NCI-H1417 (cell line): Measurements from ENCODE around the gene PCNX1.
A peak's percentile ranks its signal among the peaks of the same experiment; 100 is the strongest.

Experiments used
- DNase-seq, 3 experiments: peaks; one replicate each; lab custom pipeline; 2025; lab: John Stamatoyannopoulos, UW

The PCNX1 gene

GRCh38 chr14:71150737-71151136, 243.5 kb downstream of the PCNX1 start:
- DNase-seq = no peak

- DNase-seq = no peak
Observed at GRCh38 chr14:71155743-71156142, 248.5 kb downstream of the PCNX1 start.

GRCh38 chr14:71163050-71163841, 256.0 kb downstream of the PCNX1 start:
- no peak for DNase-seq

- peak in 2 of 3 experiments; percentile 63 to 64 for DNase-seq
Observed at GRCh38 chr14:71163842-71164629, 256.8 kb downstream of the PCNX1 start.
